ENCODE measurements around the gene CPNE5.

GRCh38 chr6:36793296-36793912 lies 45.8 kb downstream of the CPNE5 start:
- TF ChIP-seq, protein P1, sequence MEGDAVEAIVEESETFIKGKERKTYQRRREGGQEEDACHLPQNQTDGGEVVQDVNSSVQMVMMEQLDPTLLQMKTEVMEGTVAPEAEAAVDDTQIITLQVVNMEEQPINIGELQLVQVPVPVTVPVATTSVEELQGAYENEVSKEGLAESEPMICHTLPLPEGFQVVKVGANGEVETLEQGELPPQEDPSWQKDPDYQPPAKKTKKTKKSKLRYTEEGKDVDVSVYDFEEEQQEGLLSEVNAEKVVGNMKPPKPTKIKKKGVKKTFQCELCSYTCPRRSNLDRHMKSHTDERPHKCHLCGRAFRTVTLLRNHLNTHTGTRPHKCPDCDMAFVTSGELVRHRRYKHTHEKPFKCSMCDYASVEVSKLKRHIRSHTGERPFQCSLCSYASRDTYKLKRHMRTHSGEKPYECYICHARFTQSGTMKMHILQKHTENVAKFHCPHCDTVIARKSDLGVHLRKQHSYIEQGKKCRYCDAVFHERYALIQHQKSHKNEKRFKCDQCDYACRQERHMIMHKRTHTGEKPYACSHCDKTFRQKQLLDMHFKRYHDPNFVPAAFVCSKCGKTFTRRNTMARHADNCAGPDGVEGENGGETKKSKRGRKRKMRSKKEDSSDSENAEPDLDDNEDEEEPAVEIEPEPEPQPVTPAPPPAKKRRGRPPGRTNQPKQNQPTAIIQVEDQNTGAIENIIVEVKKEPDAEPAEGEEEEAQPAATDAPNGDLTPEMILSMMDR (conservative IDR thresholded peaks at IDR 0.05; ENCODE audit: low read depth, low read length), result no peak
- TF ChIP-seq POLR2A (IDR thresholded peaks at IDR 0.05; ENCODE audit: low read depth, low read length), result no peak
- TF ChIP-seq FOS (IDR thresholded peaks at IDR 0.05; ENCODE audit: low read depth, low read length), result no peak
- TF ChIP-seq RFX5 (IDR thresholded peaks at IDR 0.05; ENCODE audit: low read depth, low read length), result no peak
- TF ChIP-seq MAFK (IDR thresholded peaks at IDR 0.05; ENCODE audit: low read depth, low read length), result no peak
- no peak for TF ChIP-seq USF2 (IDR thresholded peaks at IDR 0.05; ENCODE audit: low read depth, low read length)
- no peak for TF ChIP-seq CEBPB (IDR thresholded peaks at IDR 0.05; ENCODE audit: low read depth, low read length)
- no peak for TF ChIP-seq RAD21 (IDR thresholded peaks at IDR 0.05; ENCODE audit: low read length)
- no peak for TF ChIP-seq NFE2L2 (IDR thresholded peaks at IDR 0.05; ENCODE audit: low read depth, low read length)
